Activated CD8-positive, alpha-beta memory T cell treated with anti-CD3 and anti-CD28 coated beads, Interleukin-2, amount 50 U/mL, for 1 hour (primary cell): ENCODE measurements around the gene PNLIPRP2.

Experiments
- DNase-seq: peaks from one replicate; pipeline ENCODE4 v3.0.0-alpha.2; 2020; ENCODE audit errors: extremely low read depth

PNLIPRP2 gene

GRCh38 chr10:116612107-116612769 lies 8.5 kb upstream of the PNLIPRP2 start:
- DNase-seq, result no peak

- DNase-seq, result no peak
These were observed 7.3 kb upstream of the PNLIPRP2 start for GRCh38 chr10:116613471-116613870.

GRCh38 chr10:116614796-116615195 lies 6.0 kb upstream of the PNLIPRP2 start:
- DNase-seq, result no peak

GRCh38 chr10:116615199-116615776 lies 5.5 kb upstream of the PNLIPRP2 start:
- no peak for DNase-seq

- DNase-seq, result no peak
These were observed 723 bp downstream of the PNLIPRP2 start for GRCh38 chr10:116621476-116621875.

- no peak for DNase-seq
These were observed 1.3 kb downstream of the PNLIPRP2 start for GRCh38 chr10:116621934-116622655.

GRCh38 chr10:116625845-116626244 lies 5.1 kb downstream of the PNLIPRP2 start:
- DNase-seq, result no peak

GRCh38 chr10:116626815-116627214 lies 6.1 kb downstream of the PNLIPRP2 start:
- no peak for DNase-seq

- no peak for DNase-seq
These were observed 6.7 kb downstream of the PNLIPRP2 start for GRCh38 chr10:116627386-116627933.

GRCh38 chr10:116629340-116629739 lies 8.6 kb downstream of the PNLIPRP2 start:
- no peak for DNase-seq

GRCh38 chr10:116630020-116630419 lies 9.3 kb downstream of the PNLIPRP2 start:
- DNase-seq, result no peak

- no peak for DNase-seq
These were observed 11.1 kb downstream of the PNLIPRP2 start for GRCh38 chr10:116631871-116632295.

- no peak for DNase-seq
These were observed 12.0 kb downstream of the PNLIPRP2 start for GRCh38 chr10:116632596-116633215.

- DNase-seq, result no peak
These were observed 12.5 kb downstream of the PNLIPRP2 start for GRCh38 chr10:116633216-116633600.

GRCh38 chr10:116634126-116634975 lies 13.6 kb downstream of the PNLIPRP2 start:
- DNase-seq, result no peak

GRCh38 chr10:116636385-116636784 lies 15.6 kb downstream of the PNLIPRP2 start:
- DNase-seq, result no peak

- no peak for DNase-seq
These were observed 16.2 kb downstream of the PNLIPRP2 start for GRCh38 chr10:116636976-116637375.

- no peak for DNase-seq
These were observed 17.1 kb downstream of the PNLIPRP2 start for GRCh38 chr10:116637830-116638229.

- DNase-seq, result no peak
These were observed 25.7 kb downstream of the PNLIPRP2 start for GRCh38 chr10:116646502-116646901.

- no peak for DNase-seq
These were observed 28.1 kb downstream of the PNLIPRP2 start for GRCh38 chr10:116648903-116649302.

GRCh38 chr10:116653885-116654284 lies 33.1 kb downstream of the PNLIPRP2 start:
- DNase-seq, result no peak
